ENCODE data around the gene BAIAP2.

The BAIAP2 gene

GRCh38 chr17:81134064-81134781, 99.3 kb downstream of the BAIAP2 start:
- DNase-seq (ENCODE audit: low spot score), result no peak
- no peak for TF ChIP-seq CTCF (IDR thresholded peaks at IDR 0.05)
- Histone ChIP-seq H3K27ac (peak overlapping the region in 1 of 2 donors; percentile 9), H3K4me3 (no peak overlapping the region)

GRCh38 chr17:81135505-81136278, 100.7 kb downstream of the BAIAP2 start:
- no peak overlapping the region for H3K27ac ChIP-seq
- no peak overlapping the region for H3K4me3 ChIP-seq
- no peak for DNase-seq (ENCODE audit: low spot score)

GRCh38 chr17:81136366-81136765, 101.4 kb downstream of the BAIAP2 start:
- Histone ChIP-seq H3K27ac (no peak overlapping the region), H3K4me3 (no peak overlapping the region)
- DNase-seq (ENCODE audit: low spot score), result no peak
- TF ChIP-seq CTCF (IDR thresholded peaks at IDR 0.05), result no peak

More at GRCh38 chr17:81135505-81136278, 100.7 kb downstream of the BAIAP2 start:
- no peak for TF ChIP-seq CTCF (IDR thresholded peaks at IDR 0.05)

GRCh38 chr17:81137248-81137647, 102.3 kb downstream of the BAIAP2 start:
- TF ChIP-seq CTCF (IDR thresholded peaks at IDR 0.05), result no peak
- DNase-seq (ENCODE audit: low spot score), result no peak
- Histone ChIP-seq H3K27ac (no peak overlapping the region), H3K4me3 (no peak overlapping the region)

- TF ChIP-seq CTCF (IDR thresholded peaks at IDR 0.05), result no peak
- no peak overlapping the region for H3K4me3 ChIP-seq
- no peak overlapping the region for H3K27ac ChIP-seq
- no peak for DNase-seq (ENCODE audit: low spot score)
Observed at GRCh38 chr17:81138083-81138482, 103.1 kb downstream of the BAIAP2 start.

GRCh38 chr17:81138500-81138899, 103.5 kb downstream of the BAIAP2 start:
- no peak for TF ChIP-seq CTCF (IDR thresholded peaks at IDR 0.05)
- Histone ChIP-seq H3K27ac (no peak overlapping the region), H3K4me3 (no peak overlapping the region)
- DNase-seq (ENCODE audit: low spot score), result no peak

GRCh38 chr17:81139428-81139827, 104.5 kb downstream of the BAIAP2 start:
- Histone ChIP-seq H3K4me3 (no peak overlapping the region), H3K27ac (no peak overlapping the region)
- no peak for DNase-seq (ENCODE audit: low spot score)
- TF ChIP-seq CTCF (IDR thresholded peaks at IDR 0.05), result no peak

All from coronary artery (tissue), 2 donors.